ENCODE data around the gene KCNT2.

The KCNT2 gene

GRCh38 chr1:196563768-196564167 is 44.5 kb downstream of the KCNT2 start:
- FAIRE-seq (no peak), DNase-seq (ENCODE audit: insufficient read length, low spot score) (no peak)
- no peak for TF ChIP-seq CTCF (IDR thresholded peaks at IDR 0.05; ENCODE audit: insufficient read depth, missing control alignments)

- FAIRE-seq (peak; percentile 94), DNase-seq (ENCODE audit: insufficient read length, low spot score) (no peak)
- no peak for TF ChIP-seq CTCF (IDR thresholded peaks at IDR 0.05; ENCODE audit: insufficient read depth, missing control alignments)
Measured at GRCh38 chr1:196559314-196559713, 48.9 kb downstream of the KCNT2 start.

GRCh38 chr1:196558411-196558810 is 49.8 kb downstream of the KCNT2 start:
- TF ChIP-seq CTCF (IDR thresholded peaks at IDR 0.05; ENCODE audit: insufficient read depth, missing control alignments) = no peak
- DNase-seq (ENCODE audit: insufficient read length, low spot score) (no peak), FAIRE-seq (no peak)

GRCh38 chr1:196557797-196558196 is 50.4 kb downstream of the KCNT2 start:
- TF ChIP-seq CTCF (IDR thresholded peaks at IDR 0.05; ENCODE audit: insufficient read depth, missing control alignments) = no peak
- no peak for FAIRE-seq

GRCh38 chr1:196550731-196551130 is 57.5 kb downstream of the KCNT2 start:
- no peak for TF ChIP-seq CTCF (IDR thresholded peaks at IDR 0.05; ENCODE audit: insufficient read depth, missing control alignments)
- no peak for FAIRE-seq
- DNase-seq (ENCODE audit: insufficient read length, low spot score) = no peak

More at GRCh38 chr1:196557797-196558196, 50.4 kb downstream of the KCNT2 start:
- DNase-seq (ENCODE audit: insufficient read length, low spot score) = no peak

GRCh38 chr1:196546272-196547111 is 61.7 kb downstream of the KCNT2 start:
- DNase-seq (ENCODE audit: insufficient read length, low spot score) (no peak), FAIRE-seq (peak; percentile 100)
- no peak for TF ChIP-seq CTCF (IDR thresholded peaks at IDR 0.05; ENCODE audit: insufficient read depth, missing control alignments)

- FAIRE-seq (no peak), DNase-seq (ENCODE audit: insufficient read length, low spot score) (no peak)
- TF ChIP-seq CTCF (IDR thresholded peaks at IDR 0.05; ENCODE audit: insufficient read depth, missing control alignments) = no peak
Measured at GRCh38 chr1:196545222-196545621, 63.0 kb downstream of the KCNT2 start.
